Thyroid gland (tissue), 4 donors: ENCODE measurements around the gene ZMIZ1.

ENCODE experiments used
- POLR2A ChIP-seq, 2 donors: fragments of 450-650 bp; IDR thresholded peaks; one replicate each; pipeline ENCODE4 v1.6.1; 2017; ENCODE audit warnings: antibody characterized with exemption in 2 of 2, mild to moderate bottlenecking in 2 of 2, moderate library complexity in 1 of 2
- TF ChIP-seq, protein P1 (sequence below), 6 experiments: fragments of 200-600 bp in 3 of 6; fragments of 450-650 bp in 3 of 6; sonication (generic) in 3 of 6; IDR thresholded peaks; one replicate each; pipeline ENCODE4 v1.5.1; 2016 to 2019; ENCODE audit warnings: antibody characterized with exemption in 6 of 6, mild to moderate bottlenecking in 2 of 6, inconsistent platforms in 1 of 6, moderate library complexity in 1 of 6

DNA sequence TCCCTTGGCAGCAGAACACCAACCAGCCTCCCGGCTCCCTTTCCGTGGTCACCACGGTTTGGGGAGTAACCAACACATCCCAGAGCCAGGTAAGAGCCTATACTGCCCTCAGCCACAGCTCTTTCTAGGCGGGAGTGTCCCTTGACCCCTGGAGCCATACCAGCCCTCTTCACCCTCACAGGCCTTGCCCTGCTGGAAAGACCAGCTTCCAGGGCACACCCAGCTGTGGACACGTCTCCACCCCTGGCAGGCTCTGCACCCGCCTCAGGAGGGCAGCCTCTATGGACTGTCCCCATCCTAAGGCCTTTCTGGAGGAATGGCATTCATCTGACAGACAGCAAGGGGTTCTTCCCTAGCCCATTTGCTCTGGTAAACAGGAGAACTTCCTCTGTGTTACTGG, 221.0 kb downstream of the ZMIZ1 start:
- TF ChIP-seq POLR2A (IDR thresholded peaks at IDR 0.05): no peak
- TF ChIP-seq, protein P1, sequence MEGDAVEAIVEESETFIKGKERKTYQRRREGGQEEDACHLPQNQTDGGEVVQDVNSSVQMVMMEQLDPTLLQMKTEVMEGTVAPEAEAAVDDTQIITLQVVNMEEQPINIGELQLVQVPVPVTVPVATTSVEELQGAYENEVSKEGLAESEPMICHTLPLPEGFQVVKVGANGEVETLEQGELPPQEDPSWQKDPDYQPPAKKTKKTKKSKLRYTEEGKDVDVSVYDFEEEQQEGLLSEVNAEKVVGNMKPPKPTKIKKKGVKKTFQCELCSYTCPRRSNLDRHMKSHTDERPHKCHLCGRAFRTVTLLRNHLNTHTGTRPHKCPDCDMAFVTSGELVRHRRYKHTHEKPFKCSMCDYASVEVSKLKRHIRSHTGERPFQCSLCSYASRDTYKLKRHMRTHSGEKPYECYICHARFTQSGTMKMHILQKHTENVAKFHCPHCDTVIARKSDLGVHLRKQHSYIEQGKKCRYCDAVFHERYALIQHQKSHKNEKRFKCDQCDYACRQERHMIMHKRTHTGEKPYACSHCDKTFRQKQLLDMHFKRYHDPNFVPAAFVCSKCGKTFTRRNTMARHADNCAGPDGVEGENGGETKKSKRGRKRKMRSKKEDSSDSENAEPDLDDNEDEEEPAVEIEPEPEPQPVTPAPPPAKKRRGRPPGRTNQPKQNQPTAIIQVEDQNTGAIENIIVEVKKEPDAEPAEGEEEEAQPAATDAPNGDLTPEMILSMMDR (IDR thresholded peaks at IDR 0.05): no peak
